GM19043 (cell line): Measurements from ENCODE around the gene PLOD3.

Experiments
- ATAC-seq: cut with Tn5 transposase; IDR thresholded peaks from one replicate; pipeline ENCODE4 v1.9.1; 2021; ENCODE audit warnings: low read depth; ENCODE audit not compliant: unreplicated experiment

PLOD3 gene

DNA sequence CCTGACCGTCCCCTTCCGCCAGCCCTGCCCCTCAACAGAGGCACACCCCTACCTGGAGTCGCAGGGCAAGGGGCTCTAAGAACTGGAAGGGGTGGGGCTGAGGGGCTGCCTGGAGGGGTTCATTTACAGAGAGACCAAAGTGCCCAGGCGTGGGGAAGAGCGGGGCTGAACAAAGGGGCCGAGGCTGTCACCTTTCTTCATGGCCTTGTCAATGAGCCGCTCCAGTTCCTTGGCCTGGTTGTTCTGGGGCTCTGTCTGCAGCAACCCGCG is 22.5 kb upstream of the PLOD3 start:
- ATAC-seq = no peak

DNA sequence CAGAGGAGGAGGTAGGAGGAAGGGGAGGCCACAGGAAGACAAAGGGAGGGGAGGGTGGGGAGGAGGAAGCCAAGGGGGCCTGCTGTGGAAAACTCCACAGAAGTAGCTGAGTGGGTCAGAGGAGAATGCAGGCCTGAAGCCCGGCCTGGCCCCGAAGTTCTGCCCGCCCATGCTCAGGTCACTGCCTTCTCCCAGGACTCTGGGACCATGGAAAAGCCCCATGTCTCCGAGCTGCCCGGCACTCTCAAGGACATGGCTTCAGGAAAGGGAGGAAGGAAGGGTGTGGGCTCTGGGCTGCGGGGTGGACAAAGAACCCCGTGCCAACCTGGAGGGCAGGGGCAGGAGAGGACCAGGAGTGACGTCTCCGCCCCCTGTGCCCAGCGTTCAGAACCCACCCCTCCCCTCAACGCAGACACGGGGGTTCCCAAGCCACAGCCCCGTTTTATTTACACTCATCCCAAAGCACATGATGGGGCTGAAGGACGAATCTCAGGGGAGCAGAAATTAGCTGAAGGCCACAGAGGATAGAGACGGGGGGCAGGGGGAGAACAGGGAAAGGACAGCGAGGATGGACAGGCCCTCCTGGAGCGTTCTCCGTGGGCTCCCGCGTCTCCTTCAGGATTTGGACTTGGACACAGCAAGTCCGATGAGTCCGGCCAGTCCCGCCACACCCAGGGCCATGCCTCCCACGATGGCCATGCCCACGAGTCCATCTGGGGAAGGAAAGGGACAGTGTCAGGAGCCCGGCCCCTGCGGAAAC is 22.0 kb upstream of the PLOD3 start:
- no peak for ATAC-seq

DNA sequence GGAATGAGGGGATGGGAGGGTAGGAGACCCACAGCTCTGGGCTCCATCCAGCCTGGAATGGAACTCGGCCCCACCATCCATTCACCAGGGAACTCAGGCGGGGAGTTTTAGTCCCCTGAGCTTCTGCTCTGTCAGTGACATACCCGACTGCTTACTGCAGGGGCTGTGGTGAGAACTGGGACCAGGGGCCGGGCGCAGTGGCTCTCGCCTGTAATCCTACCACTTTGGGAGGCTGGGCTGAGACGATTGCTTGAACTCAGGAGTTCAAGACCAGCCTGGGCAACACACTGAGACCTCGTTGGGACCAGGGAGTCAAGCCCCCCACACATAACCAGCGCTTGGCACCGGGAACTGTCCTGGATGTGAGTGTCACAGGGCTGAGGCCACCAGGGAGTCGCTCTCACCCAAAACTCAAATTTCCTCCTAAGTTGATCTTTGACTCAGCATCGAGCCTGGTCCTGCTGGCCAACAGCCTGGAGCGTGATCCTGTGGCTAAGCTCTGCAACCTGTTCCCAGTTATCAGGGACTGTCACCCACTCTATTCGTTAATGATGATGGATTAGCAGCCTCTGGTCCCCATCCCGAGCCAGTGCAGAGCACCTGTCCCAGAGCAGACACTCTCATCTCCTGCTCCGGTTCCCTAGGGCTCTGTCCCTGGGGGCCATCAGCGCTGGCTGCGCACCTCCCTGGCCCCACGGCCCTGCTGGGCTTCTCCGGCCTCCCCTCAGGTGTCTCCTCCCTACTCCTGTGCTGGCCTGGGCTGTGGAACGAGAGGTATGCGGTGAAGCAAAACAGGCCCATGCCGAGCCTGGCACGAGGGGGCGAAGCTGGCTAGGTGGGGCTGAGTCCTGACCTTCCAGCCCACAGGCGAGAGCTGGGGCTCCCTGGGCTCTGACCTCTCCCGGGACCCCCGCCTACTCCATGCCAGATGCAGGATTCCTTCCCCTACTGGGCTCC is 21.1 kb upstream of the PLOD3 start:
- no peak for ATAC-seq

DNA sequence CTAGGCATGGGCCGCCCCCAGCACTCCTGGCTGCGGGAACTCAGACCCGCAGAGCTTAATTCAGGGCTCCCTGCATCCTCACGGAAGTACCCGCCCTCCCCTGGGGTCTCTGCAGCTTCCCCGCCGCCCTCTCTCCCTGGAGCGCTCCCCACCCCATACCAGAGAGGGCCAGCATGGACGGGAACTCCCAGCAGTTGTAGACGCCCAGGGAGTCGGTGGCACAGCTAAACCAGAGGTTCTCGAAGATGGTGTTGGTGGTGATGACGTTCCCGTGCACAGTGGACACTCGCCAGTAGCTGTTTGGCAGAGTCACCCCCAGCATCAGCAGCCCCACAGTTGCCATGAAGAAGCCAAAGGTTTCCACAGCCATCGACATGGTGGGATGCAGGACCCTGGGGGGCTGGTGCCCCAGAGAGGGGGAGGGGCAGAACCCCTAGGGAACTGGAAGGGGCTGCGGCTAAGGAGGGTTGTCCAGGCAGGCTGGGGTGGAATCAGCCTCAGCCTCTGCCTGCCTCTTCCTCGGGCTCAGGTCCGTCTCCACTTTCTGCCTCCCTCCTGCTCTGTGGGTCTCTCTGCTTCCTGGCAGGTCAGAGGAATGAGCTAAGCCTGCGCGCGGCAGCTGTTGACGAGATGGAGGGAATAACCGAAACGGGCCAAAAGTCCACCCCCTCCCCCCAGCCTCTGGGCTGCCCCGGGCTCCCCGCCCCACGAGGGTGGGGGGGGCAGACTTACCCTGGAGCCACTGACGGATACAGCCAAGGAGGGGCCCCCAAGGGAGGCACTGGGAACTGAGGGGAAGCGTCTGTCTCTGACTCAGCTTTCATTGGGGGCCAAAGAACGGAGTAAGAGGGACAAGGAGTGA is 20.1 kb upstream of the PLOD3 start, which contains the start of gene CLDN15:
CLDN15 (minus strand) TSS at position 597 of the 862 bp plus-strand sequence; CDS start at position 376, 221 bp downstream.
- no peak for ATAC-seq

DNA sequence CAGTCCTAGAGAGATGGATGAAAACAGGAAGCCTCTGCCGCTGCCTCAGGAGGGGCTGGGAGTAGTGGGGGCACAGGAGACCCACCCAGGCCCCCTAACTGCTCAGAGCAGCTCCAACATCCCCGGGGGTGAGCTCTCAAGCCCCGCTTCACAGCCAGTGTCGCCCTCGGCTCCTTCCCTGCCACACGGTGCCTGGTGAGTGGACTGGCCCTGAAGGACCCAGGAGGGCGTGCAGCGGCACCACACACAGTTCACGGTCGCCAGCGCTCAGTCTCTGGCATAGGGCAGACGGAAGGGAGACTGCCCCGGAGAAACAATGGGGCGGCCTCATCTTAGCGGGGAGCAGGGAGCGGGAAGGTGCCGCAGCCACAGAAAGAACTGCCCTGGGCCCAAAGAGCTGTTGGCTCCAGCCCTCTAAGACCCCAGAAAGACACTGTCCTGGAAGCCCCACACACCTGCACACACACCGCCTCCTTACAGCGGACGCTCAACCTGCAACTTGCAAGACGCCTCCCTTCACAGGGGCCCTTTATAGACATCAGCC is 19.0 kb upstream of the PLOD3 start:
- ATAC-seq = no peak

DNA sequence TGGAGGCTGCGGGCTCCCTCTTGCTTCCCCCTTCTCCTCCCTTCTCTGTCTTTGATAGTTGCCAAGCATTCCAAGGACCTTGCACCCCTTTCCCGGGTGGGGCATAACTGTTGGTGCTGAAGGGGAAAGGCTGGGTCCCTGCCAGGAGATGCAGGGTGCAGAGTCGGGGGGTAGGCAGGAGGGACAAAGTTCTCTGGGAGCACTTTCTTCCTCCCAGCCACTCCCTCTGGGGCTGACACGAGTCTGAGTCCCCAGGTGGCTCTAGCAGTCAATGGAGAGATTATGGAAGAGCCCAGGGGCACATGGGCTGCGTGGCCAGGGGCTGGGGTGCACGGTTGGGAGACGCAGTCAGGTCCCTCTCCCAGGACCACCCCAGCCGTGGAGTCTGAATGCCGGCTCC is 18.1 kb upstream of the PLOD3 start:
- ATAC-seq = no peak

DNA sequence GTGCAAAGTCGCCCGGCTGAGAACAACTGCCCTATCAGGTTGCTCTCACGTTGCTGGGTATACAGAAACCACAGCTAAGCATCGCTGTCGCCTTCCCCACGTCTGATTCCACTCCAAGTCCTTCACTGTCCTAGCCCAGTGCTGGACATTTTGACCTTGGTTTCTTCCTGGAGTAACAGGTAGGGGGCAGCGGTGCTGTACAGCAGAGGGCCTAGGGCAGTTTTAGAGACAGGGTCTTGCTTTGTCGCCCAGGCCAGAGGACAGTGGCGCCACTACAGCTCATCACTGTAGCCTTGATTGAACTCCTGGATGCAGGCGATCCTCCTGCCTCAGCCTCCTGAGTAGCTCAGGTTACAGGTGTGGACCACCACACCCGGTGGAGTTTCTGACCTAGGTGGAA is 17.7 kb upstream of the PLOD3 start:
- ATAC-seq = no peak

DNA sequence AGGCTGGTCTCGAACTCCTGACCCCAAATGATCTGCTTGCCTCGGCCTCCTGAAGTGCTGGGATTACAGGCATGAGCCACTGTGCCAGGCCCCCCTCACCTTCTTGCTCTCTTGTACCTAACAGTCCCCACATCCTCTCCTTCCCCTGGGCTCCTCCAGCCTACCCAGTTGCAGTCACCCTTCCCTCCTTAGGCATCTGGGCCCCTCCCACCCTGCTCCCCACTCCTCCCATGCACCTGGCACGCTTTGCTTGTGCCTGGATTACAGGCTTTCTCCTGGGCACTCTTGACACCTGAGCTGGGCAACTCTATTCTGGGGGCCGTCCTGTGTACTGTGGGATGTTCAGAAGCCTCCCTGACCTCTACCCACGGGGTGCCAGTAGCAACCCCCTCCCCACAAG is 17.3 kb upstream of the PLOD3 start:
- ATAC-seq = no peak

DNA sequence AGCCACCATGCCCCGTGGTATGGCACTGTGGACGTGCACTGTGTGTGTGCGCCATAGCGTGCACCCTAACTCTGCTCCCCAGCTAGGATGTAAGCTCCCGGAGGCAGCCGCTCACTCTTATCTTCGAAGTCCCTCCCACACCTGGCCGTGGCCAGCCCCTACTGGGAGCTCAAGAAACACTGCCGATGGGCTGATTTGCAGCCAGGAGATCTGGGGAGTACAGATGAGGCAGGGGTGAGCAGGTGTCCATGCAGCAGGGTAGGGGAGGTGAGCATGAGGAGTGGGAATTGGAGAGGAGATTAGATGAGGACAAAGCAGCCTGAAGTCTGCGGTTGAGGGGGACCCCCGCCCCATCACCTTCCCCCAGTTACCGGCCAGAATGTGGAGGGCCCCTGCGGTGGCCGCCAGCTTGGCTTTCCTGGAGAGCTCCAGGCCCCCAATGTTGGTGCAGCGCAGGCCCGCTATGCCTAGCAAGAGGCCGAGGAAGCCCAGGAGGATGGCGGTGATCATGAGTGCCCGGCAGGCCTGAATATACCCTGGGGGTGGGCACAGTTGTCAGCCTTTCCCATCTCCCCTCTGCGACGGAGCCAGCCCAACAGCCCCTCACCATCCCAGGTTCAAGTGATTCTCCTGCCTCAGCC is 16.6 kb upstream of the PLOD3 start:
- no peak for ATAC-seq

DNA sequence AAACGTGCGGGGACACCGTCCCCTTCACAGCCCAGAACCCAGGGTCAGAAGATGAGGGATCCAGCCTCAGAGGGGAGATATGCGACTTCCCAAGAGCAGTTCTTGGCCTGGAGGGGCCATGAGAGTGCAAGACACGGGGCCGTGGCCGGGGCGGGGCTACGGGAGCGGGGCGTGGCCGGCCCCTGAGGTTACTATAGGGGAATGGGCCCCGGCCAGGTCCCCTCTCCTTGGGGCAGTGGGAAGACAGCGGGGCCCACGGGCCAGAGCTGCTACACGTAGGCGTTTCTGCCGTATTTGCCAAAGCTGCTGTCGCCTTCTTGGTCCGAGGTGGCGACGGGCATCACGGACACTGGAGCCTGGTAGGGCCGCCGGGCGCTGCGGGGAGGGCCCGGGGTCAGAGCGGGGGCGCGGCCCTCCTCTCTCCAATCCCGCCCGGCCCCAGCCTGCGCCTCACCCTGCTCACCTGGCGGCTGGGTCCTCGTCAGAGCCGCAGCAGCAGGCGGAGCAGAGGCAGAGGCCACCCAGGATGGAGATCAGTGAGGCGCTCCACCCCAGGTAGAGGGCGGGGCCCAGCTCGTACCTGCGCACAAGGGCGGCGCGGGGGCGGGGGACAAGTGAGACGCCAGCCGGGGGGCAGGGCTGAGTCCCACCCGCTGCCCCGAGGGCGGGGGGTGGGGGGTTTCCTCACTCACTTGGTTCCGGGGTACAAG is 14.9 kb upstream of the PLOD3 start:
- no peak for ATAC-seq

DNA sequence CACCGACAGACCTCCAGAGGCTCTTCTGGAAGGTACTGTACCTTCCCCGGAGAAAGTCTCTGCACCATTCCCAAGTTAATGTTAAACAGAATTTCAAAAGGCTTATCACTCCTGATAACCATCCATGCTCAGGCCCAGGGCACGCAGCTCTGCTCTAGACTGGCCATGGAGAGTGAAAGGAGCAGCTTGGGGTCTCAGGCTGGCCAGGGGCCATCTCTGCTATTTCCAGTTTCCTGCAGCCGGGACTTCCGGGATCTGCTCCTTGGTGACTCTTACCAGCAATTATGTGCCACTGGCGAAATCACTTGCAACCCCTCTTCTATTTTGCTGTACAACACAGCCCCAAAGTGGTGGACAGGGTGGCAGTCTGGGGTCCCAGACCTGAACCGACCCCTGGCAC is 14.3 kb upstream of the PLOD3 start:
- no peak for ATAC-seq

DNA sequence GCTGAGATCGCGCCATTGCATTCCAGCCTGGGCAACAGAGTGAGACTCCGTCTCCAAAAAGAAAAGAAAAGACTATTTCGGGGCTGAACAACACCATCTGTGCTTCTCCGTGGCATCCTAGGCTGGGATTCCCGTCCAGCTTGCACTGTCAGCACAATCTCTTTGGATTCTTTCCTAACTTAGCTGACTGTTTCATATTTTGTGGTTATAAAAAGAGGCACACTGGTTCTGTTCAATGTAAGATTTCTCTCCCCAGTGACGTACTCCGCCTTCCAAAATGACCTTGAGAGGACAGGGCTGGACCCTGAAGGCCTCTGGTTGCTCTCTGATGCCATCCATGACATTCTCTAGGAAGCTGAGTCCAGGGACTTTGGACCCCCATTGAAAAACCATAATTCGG is 9.3 kb upstream of the PLOD3 start:
- ATAC-seq = no peak

DNA sequence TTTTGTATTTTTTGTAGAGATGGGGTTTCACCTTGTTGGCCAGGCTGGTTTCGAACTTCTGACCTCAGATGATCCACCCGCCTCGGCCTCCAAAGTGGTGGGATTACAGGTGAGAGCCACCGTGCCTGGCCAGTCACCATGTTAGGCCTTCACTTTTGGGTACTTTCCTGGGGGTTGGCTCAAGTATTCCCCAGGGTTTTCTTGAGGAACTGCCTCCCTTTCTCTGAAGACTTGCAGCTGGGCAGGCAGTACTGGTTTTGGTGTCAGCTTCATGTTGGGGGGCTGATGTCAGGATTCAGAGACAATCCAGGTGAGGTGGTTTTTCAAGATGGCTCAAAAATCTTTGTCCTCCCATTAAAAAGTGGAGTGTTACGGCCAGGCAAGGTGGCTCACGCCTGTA is 8.3 kb upstream of the PLOD3 start:
- no peak for ATAC-seq

DNA sequence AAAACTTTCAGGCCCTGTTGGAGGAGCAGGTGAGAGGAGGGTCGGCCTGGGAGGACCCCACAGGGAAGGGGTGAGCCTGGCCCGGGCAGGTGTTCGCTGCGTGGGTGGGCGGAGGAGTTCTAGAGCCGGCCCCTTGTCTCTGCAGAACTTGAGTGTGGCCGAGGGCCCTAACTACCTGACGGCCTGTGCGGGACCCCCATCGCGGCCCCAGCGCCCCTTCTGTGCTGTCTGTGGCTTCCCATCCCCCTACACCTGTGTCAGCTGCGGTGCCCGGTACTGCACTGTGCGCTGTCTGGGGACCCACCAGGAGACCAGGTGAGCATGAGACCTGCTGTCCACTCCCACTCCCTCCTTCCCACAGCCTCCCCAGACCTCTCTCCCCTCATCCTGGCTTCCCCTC is 6.1 kb upstream of the PLOD3 start:
- ATAC-seq = no peak

DNA sequence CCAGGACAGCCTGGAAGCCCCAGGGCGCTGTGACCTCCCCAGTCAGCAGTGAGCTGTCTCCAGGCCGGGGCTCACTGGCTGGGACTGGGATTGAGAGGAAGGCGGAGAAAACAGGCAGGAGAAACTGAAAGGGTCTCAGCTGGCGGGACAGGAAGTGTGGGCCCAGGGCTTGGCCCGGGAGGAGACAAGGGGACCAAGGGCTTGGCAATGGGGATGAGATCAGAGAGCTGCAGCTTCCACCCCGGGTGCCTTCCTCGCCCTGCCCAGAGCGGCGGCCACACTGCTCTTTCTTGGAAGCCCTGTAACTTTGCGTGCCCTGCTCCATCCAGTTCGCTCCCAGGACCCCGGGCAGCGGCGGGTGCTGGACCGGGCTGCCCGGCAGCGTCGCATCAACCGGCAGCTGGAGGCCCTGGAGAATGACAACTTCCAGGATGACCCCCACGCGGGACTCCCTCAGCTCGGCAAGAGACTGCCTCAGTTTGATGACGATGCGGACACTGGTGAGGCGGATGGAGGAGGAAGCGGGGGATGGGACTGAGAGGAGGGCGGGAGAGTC is 5.0 kb upstream of the PLOD3 start:
- no peak for ATAC-seq

DNA sequence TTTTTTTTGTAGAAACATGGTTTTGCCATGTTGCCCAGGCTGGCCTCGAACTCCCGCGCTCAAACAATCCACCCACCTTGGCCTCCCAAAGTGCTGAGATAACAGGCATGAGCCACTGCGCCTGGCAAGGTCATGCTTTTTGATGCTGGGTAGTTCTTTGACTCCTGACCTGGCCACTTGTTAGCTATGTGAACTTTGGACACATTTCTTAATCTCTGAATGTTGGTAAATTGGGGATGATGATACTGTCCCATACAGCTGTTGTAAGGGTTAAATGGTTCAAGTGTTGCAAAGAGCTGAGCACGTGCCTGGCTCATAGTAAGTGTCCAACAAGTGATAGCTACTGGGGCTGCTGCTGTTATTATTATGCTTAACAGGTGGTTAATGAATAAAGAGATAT is 2.9 kb upstream of the PLOD3 start:
- no peak for ATAC-seq

DNA sequence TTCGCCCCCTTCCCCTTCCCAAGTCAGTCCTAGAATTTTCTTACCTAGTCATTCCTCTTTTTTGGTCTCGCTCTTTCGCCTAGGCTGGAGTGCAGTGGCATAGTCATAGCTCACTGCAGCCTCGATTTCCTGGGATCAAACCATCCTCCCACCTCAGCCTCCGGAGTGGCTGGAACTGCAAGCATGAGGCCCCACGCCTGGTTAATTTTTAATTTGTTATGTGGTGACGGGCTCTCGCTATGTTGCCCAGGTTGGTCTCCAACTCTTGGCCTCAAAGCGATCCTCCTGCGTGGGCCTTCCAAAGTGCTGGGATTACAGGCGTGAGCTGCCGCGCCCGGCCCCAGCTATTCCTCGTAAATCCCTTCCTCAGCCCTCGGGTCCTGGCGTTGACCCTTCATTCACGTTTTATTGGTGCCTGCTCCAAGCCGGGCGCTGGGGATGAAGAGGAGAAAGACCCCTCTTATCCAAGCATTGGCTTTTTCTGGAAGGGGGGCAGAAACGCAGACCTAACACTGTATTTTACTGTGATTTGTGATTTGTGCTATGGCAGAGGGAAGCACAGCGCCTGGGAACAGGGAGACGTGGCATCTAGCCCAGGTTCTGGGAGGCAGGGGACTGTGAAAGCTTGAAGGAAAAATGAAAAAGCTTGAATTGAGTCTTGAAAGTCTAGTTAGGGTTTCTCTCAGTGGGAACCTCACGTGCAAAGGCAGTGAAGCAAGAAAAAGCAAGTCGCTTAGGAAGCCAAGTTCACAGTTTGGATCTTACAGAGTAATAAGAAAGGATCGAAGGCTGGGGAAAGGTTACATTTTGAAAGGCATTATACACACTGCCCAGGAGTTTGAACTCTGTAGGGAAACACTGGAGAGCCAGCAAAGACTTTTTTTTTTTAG is 1.1 kb upstream of the PLOD3 start:
- ATAC-seq = peak; percentile 28

DNA sequence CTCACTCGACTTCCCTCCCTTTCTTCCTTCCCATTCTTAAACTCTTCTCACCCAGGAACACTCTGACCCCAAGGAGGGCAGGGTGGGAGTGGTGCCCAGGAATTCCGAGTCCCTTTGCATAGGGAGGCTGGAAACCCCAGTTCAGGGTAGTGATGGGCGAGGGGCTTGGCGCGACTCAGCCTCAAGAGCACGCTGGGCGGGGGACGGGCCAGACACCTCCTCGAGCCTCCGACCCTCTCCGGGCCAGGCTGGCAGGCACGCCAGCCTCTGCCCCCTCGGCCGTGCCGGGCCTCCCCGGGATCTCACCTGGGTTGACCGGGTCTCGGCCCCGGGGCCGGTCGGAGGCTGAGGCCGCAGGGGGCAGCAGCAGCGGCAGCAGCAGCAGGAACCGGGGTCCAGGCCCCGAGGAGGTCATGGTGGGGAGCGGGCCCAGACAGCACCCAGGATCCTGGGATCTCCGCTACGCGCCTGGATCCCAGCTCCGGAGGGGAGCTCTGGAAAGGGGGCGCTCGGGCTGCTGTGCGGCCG is 457 bp downstream of the PLOD3 start:
- ATAC-seq = peak; percentile 12
